ENCODE measurements around the gene DLL4.

DLL4 gene

DNA sequence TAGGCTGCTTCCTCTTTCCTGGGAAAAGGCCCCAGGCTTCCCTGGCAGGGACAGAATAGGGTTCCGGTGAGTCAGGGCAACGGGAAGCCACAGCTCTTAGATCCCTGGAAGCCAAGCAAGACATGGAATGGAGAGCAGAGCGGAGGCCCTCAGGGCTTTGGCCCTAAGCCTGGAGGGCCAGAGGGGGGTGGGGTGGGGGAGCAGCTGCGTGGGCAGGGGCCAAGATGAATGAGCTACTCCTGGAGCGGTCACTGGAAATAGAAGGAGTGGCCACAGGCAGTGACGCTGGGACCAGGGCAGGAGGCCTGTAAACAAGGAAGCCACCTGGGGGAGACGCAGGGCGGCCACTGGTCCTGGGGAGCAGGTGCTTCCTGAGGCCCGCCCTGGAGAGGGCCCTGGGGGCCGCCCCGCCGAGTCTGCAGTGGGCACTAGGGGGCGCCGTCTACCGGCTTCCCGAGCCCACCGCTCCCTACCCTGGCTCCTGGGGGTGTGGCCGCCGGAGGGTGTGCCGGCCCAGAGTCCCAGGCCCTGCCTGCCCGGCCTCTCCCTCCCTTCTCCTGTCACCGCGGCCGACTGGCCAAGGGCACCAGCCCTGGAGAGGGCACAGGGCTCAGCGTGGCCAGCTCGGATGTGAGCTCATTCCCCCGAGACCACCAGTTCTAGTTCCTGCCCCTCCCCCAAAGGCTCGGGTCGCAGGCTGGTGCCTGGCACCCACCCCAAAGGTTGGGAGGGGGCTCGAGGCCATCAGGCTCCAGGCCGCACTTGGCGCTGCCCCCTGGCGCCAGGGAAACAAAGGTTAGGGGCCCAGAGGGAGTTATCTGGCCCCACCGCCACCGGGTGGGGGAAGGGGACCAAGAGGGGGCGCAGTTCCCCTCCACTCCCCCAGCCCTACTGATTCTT, 22.8 kb upstream of the DLL4 start:
- DNase-seq (ENCODE audit: low read depth in 2 of 2), result peak; percentile 56 to 58

DNA sequence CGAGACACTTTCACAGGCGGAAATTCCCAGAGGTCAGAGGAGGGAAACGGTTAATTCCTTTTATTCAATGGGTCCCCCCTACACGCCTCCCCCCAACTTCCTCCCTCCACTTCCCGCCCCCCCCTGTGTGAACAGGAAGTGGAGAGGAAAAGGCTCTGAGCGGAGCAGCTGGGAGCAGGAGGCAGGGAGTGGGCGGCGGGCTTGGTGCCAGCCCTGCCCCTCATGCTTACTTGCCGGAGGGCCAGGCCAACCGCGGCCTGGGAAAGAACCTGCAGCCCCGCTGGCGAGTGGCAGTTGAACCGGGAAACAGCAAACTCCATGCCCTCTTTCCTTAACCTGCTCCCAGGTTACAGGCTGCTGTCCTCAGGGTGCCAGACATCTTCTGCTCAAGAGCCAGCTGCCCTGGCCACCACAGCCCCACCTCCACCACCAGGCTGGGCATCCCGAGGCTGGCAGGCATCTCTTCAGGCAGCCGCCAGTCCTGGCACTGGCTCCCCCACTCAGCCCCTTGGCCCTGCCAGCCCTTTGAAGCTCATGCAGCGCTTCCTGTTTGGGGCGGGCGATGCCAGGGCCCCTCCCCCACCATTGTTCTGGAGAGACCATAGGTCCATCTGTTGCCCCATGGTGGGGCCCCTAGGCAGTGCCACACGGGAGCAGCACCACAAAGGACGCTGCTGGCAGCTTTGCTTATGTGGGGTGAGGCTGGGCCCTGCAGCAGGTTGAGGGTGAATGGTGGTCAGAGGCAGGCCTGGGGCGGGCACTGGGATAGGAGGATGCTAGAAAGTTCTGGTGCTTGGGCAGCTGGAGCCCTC, 21.9 kb upstream of the DLL4 start:
- no peak for DNase-seq (ENCODE audit: low read depth in 2 of 2)

GRCh38 chr15:40908095-40908494, 21.0 kb upstream of the DLL4 start:
- no peak for DNase-seq (ENCODE audit: low read depth in 2 of 2)

GRCh38 chr15:40909662-40910630, 19.2 kb upstream of the DLL4 start:
- DNase-seq (ENCODE audit: low read depth in 2 of 2), result no peak

- no peak for DNase-seq (ENCODE audit: low read depth in 2 of 2)
These were observed 18.0 kb upstream of the DLL4 start for GRCh38 chr15:40911141-40911540.

DNA sequence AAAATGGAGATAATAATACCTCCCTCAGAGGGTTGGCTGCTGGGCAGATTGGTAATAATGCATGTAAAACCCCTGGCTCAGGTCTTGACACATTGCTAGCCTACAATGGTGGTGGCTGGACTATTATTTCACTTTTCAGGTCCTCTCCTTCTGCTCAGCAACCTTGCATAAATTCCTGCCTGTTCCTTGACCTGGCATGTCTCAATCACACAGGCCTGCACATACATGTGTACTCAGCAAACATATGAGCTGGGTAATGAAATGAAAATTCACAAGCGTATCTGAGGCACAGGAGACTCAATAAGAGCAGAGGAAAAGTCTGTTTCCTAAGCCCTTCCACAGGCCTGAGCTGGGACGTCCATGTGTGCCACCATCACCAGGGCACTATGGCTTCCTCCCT, 17.4 kb upstream of the DLL4 start:
- DNase-seq (ENCODE audit: low read depth in 2 of 2), result no peak

DNA sequence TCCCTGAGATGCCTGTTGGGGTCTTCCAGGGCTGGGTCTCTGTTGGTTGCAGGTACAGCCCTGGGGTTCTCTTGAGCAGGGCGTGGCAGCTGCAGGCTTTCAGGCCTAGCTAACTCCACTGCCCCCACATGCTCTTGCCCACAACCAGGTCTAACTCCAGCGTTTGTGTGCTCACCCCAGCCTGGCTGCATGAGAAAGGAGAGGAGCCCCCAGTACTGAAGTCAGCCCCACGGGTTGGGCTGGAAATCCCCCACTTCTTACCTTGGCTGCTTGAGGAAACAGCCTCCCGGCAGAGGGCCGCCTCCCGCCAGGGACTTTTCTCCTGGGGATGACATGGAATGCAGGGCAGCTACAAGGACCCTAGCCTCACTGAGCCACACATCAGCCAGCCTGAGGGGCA, 16.7 kb upstream of the DLL4 start:
- DNase-seq (ENCODE audit: low read depth in 2 of 2), result no peak

GRCh38 chr15:40914013-40914412, 15.1 kb upstream of the DLL4 start:
- DNase-seq (ENCODE audit: low read depth in 2 of 2), result no peak

DNA sequence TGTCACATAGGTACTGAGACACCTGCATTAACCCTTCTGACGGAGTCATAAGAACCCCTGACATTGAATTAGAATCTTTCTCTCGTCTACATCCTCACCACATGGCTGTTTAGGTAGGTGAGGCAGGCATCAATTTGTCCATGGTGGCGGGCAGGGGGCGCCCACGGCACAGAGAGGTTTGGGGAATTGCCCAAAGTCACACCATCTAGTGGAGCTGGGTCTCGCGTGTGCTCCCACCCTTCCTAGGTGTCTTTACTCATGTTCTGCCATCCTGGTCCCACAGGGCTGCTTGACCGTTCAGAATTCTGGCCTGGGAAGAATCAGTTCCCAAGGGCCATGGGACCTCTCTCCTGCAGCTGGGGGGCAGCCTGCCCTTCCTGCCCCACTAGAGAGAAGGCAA, 14.7 kb upstream of the DLL4 start:
- DNase-seq (ENCODE audit: low read depth in 2 of 2), result no peak

DNA sequence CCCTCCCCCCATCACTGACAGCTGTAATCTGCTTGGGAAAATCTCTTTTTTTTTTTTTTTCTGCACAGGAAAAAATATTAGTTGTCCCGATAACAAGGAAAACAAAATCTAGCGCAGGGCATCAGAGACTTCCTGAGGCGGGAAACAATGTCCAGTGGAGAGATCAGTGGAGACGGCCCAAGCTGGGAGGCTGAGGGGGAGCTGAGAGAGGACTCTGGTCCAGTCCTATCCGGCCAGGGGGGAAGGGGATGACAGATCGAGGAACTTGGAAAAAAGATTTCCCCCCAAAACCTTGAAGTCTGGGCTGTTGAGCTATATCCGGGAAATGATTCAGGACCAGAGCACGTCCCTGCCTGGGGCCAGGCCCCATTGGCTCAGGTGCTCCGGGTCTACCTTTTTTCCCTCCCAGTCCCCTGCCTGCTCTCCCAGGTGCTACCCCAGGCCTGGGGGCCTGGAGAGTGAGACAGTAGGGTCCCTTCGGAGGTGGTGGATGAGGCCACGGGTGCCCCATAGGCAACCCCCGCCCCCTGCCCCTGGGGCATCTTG, 14.0 kb upstream of the DLL4 start:
- DNase-seq (ENCODE audit: low read depth in 2 of 2), result no peak

DNA sequence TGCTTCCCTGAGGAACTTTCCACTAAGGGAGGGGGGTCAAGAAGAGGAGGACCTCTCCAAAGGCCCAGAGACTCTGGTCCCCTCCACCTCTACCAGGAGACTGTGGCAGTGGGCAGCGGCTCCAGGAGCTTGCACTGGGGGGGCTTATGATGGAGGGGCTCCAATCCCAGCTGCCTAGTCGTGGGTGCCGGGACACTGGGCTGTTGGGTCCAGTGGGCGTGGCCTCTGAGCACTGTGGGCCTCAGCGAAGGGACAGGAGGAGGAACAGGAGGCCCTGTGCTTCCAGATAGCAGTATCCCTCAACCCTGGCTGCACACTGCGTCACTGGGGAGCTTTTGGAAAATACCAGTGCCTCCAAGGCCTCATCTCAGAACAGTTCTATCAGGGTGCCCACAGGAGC, 13.5 kb upstream of the DLL4 start:
- no peak for DNase-seq (ENCODE audit: low read depth in 2 of 2)

- no peak for DNase-seq (ENCODE audit: low read depth in 2 of 2)
These were observed 11.6 kb upstream of the DLL4 start for GRCh38 chr15:40917585-40917984.

GRCh38 chr15:40918146-40918798, 10.9 kb upstream of the DLL4 start:
- no peak for DNase-seq (ENCODE audit: low read depth in 2 of 2)

DNA sequence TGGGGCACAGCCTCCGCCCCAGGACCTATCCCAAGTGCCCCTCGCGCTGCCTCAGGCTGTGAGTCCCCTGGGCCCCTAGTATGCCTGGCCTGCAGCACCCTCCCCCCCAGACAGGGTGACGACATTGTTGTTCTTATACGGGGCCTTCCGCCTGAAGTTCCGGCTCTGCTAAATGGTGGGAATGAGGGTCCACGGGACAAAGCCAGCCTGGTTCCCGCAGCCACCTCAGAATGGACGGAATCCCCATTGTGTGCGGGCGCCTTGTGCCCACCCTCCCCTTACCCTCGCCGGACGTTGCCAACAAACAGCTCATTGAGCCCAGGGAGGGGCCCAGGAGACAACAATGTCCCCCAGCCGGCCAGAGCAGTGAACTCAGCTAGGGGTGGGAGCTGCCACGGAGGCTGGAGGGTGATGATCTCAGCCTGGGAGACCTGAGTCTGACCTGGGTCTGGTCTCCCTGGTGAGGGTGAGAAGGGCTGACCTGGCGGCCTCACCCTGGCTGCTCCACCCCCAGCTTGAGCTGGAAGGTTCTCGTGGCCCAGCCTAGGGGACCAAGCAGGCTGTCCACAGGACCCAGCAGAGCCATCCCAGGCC, 10.2 kb upstream of the DLL4 start:
- no peak for DNase-seq (ENCODE audit: low read depth in 2 of 2)

GRCh38 chr15:40921949-40922607, 7.1 kb upstream of the DLL4 start:
- no peak for DNase-seq (ENCODE audit: low read depth in 2 of 2)

GRCh38 chr15:40922608-40923005, 6.5 kb upstream of the DLL4 start:
- no peak for DNase-seq (ENCODE audit: low read depth in 2 of 2)

- DNase-seq (ENCODE audit: low read depth in 2 of 2), result no peak
These were observed 5.6 kb upstream of the DLL4 start for GRCh38 chr15:40923551-40923950.

DNA sequence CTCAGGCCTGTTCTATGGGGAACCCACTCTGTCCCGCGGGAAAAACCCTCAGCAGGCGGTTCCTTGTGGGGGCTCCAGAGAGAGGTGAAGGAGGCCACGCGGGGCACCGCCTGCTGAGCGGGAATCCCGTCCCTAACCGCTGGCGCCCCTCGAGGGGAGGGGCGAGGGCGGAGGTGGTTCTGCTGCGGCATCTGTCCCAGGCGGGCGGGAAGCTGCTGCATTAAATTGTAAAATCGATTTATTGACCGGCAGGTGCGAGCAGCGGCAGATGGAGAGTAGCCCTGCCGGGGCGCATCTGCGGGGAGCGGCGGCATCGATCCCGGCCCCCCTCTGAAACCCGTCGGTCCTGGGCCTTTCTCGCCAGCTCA, 3.7 kb upstream of the DLL4 start:
- no peak for DNase-seq (ENCODE audit: low read depth in 2 of 2)

DNA sequence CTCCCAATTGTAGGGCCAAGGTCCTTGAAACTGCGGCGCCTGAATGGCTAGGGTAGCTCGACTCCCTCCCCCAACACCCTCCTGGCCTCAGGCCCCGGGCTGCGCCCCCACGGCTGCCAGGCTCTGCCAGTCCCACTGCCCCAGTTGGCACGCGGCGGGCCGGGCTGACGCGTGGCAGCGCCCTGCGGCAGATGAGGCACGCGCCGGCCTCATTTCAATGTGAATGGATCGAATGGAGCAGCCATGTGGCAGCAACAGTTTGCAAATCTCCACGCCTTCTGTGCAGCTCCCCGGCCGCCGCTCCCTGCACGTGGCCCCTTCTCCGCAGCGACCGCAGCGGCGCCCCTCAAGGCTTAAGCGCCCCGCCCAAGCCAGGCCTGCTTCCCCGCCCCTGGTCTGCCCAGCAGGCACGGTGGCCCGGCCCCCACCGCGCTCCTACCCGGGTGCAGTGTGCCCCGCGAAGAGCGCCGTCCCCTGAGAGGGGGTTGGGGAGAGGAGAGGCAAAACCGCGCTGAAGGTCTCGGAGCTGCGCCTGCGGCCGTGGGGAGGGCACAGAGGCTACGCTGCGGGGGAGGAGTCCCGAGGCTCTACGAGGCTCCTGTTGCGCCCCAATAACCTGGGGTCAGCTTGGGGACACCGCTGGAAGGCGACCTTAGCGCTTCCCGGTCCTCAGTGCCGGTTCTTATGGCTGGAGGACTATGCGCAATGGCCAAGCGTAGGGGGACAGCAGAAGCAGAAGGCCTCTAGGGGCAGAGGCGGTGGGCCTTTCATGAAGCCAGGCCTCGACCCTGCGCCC, 3.1 kb upstream of the DLL4 start:
- DNase-seq (ENCODE audit: low read depth in 2 of 2), result no peak
